K562 (cell line): ENCODE data around the gene CCNB1IP1. TPM values are rescaled to one million over a fixed set of nuclear protein-coding genes. Genes with fewer than 3 reads are reported as not detected.

ENCODE experiments used
- BRF1 ChIP-seq: IDR thresholded peaks from 3 replicates; pipeline ENCODE4 v1.6.1; 2011; ENCODE audit warnings: borderline replicate concordance, mild to moderate bottlenecking; ENCODE audit not compliant: insufficient read length; ENCODE audit errors: extremely low read depth
- CHD1 ChIP-seq: fragments of 200-600 bp; sonication (generic); IDR thresholded peaks from one replicate; pipeline ENCODE4 v1.6.1; 2012; ENCODE audit warnings: mild to moderate bottlenecking, moderate library complexity, low read length, inconsistent platforms
- FOXJ3 ChIP-seq: sonication (generic); formaldehyde crosslinking; IDR thresholded peaks from 2 replicates; pipeline ENCODE4 v1.4.0; 2020; ENCODE audit warnings: mild to moderate bottlenecking, missing genetic modification reagents
- FOXK2 ChIP-seq, 2 experiments: fragments of 450-650 bp; IDR thresholded peaks in 1 of 2; conservative IDR thresholded peaks in 1 of 2; 2 replicates each; pipeline ENCODE4 v1.6.1; 2016; ENCODE audit warnings: low read depth in 2 of 2, mild to moderate bottlenecking in 1 of 2
- KDM2B ChIP-seq: fragments of 250-450 bp; sonication (Bioruptor Pico); IDR thresholded peaks from 2 replicates; pipeline ENCODE4 v1.8.0; 2021; ENCODE audit warnings: mild to moderate bottlenecking, moderate library complexity
- PTBP1 ChIP-seq: fragments of 200-400 bp; formaldehyde crosslinking; IDR thresholded peaks from 2 replicates; pipeline ENCODE4 v1.6.1; 2017; ENCODE audit warnings: low read depth, low read length
- RERE ChIP-seq: sonication (generic); formaldehyde crosslinking; IDR thresholded peaks from 2 replicates; pipeline ENCODE4 v1.8.0; 2023; ENCODE audit warnings: missing genetic modification reagents, mild to moderate bottlenecking, borderline replicate concordance
- RNF2 ChIP-seq: sonication (generic); IDR thresholded peaks from 2 replicates; pipeline ENCODE4 v1.6.1; 2016
- SNAPC5 ChIP-seq: fragments of 250-450 bp; sonication (Bioruptor Pico); IDR thresholded peaks from 2 replicates; pipeline ENCODE4 v1.8.0; 2021; ENCODE audit warnings: moderate library complexity, mild to moderate bottlenecking, inconsistent platforms
- TCFL5 ChIP-seq: fragments of 250-450 bp; sonication (Bioruptor Pico); conservative IDR thresholded peaks from 2 replicates; pipeline ENCODE4 v1.6.1; 2021; ENCODE audit warnings: mild to moderate bottlenecking, moderate library complexity, matching md5 sums
- TRIM28 ChIP-seq: fragments of 450-650 bp; IDR thresholded peaks from 2 replicates; pipeline ENCODE4 v1.6.1; 2017
- ZC3H4 ChIP-seq: sonication (generic); formaldehyde crosslinking; IDR thresholded peaks from 2 replicates; pipeline ENCODE4 v1.9.0; 2021; ENCODE audit warnings: missing genetic modification reagents, borderline replicate concordance
- ZNF3 ChIP-seq: fragments of 250-450 bp; sonication (Bioruptor Pico); IDR thresholded peaks from 2 replicates; pipeline ENCODE4 v1.5.0; 2021; ENCODE audit warnings: mild to moderate bottlenecking, moderate library complexity
- ZNF785 ChIP-seq: fragments of 250-450 bp; sonication (Bioruptor Pico); IDR thresholded peaks from 2 replicates; pipeline ENCODE4 v1.4.0; 2020; ENCODE audit warnings: mild to moderate bottlenecking
- ZSCAN32 ChIP-seq: fragments of 450-650 bp; formaldehyde crosslinking; IDR thresholded peaks from 2 replicates; pipeline ENCODE4 v1.4.0; 2020; ENCODE audit warnings: mild to moderate bottlenecking, moderate library complexity
- ZZZ3 ChIP-seq: fragments of 450-650 bp; IDR thresholded peaks from 2 replicates; pipeline ENCODE4 v1.6.1; 2016; ENCODE audit warnings: antibody characterized with exemption, mild to moderate bottlenecking, moderate library complexity
- polyA plus RNA-seq, 8 experiments: library from polyadenylated mRNA; depleted of rRNA in 4 of 8; stranded (reverse) in 5 of 8; unstranded in 3 of 8; fragments of >200 nt; fragmentation: Nextera tagmentation in 2 of 8; fragmentation: Illumina TruSeq in 1 of 8; extraction: Ambion mirVana in 2 of 8; extraction: Trizol in 1 of 8; gene quantifications; 2 replicates each; pipeline versions ENCODE4 v1.2.1 to v1.2.3, GENCODE V29; 2011 to 2014; ENCODE audit warnings: inconsistent platforms in 1 of 8, missing spikeins in 1 of 8
- total RNA-seq, 7 experiments: library from RNA; depleted of rRNA in 6 of 7; stranded (reverse); fragments of >200 nt in 6 of 7; fragmentation: Illumina TruSeq in 2 of 7; extraction: Trizol in 2 of 7; gene quantifications; 2 replicates each; pipeline versions ENCODE4 v1.2.1 to v1.2.3, GENCODE V29; 2011 to 2021; ENCODE audit warnings: low replicate concordance in 1 of 7
- TF ChIP-seq, protein P1 (sequence below): sonication (generic); formaldehyde crosslinking; IDR thresholded peaks from 2 replicates; pipeline ENCODE4 v1.8.1; 2023; ENCODE audit warnings: mild to moderate bottlenecking, missing genetic modification reagents
- TF ChIP-seq, protein P2 (sequence below): sonication (generic); formaldehyde crosslinking; IDR thresholded peaks from 2 replicates; pipeline ENCODE4 v1.8.0; 2022; ENCODE audit warnings: mild to moderate bottlenecking, missing genetic modification reagents

The CCNB1IP1 gene
- total and polyA plus RNA-seq, 9 of the 15 experiments (the other 6 are each of a cell fraction or from before 2014, with no cell fraction given), result 51.8 to 152 (median 81.0) TPM

- TF ChIP-seq PTBP1, result no peak
- TF ChIP-seq ZNF3 (CRISPR knock-in tag), result no peak
- TF ChIP-seq, protein P1, sequence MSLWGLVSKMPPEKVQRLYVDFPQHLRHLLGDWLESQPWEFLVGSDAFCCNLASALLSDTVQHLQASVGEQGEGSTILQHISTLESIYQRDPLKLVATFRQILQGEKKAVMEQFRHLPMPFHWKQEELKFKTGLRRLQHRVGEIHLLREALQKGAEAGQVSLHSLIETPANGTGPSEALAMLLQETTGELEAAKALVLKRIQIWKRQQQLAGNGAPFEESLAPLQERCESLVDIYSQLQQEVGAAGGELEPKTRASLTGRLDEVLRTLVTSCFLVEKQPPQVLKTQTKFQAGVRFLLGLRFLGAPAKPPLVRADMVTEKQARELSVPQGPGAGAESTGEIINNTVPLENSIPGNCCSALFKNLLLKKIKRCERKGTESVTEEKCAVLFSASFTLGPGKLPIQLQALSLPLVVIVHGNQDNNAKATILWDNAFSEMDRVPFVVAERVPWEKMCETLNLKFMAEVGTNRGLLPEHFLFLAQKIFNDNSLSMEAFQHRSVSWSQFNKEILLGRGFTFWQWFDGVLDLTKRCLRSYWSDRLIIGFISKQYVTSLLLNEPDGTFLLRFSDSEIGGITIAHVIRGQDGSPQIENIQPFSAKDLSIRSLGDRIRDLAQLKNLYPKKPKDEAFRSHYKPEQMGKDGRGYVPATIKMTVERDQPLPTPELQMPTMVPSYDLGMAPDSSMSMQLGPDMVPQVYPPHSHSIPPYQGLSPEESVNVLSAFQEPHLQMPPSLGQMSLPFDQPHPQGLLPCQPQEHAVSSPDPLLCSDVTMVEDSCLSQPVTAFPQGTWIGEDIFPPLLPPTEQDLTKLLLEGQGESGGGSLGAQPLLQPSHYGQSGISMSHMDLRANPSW (CRISPR knock-in tag), result no peak
- peak in 1 of 2 experiments; percentile 43; a peak in 2 of 4 replicates for TF ChIP-seq FOXK2 (conservative IDR thresholded peaks at IDR 0.05 in 1 of 2, IDR thresholded peaks at IDR 0.05 in 1 of 2; ENCODE audit: low read depth in 2 of 2)
- no peak for TF ChIP-seq RERE (CRISPR knock-in tag)
- TF ChIP-seq BRF1, result no peak
- TF ChIP-seq, protein P2, sequence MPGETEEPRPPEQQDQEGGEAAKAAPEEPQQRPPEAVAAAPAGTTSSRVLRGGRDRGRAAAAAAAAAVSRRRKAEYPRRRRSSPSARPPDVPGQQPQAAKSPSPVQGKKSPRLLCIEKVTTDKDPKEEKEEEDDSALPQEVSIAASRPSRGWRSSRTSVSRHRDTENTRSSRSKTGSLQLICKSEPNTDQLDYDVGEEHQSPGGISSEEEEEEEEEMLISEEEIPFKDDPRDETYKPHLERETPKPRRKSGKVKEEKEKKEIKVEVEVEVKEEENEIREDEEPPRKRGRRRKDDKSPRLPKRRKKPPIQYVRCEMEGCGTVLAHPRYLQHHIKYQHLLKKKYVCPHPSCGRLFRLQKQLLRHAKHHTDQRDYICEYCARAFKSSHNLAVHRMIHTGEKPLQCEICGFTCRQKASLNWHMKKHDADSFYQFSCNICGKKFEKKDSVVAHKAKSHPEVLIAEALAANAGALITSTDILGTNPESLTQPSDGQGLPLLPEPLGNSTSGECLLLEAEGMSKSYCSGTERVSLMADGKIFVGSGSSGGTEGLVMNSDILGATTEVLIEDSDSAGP, result no peak
- TF ChIP-seq CHD1, result no peak
- TF ChIP-seq KDM2B (CRISPR knock-in tag), result no peak
- no peak for TF ChIP-seq TRIM28
- no peak for TF ChIP-seq ZC3H4
- TF ChIP-seq SNAPC5 (CRISPR knock-in tag), result no peak
- no peak for TF ChIP-seq ZNF785
- TF ChIP-seq FOXJ3 (CRISPR knock-in tag), result no peak
- TF ChIP-seq ZSCAN32 (CRISPR knock-in tag), result no peak
- no peak for TF ChIP-seq TCFL5 (CRISPR knock-in tag)
- no peak for TF ChIP-seq ZZZ3
- TF ChIP-seq RNF2, result no peak
These were observed at the start of gene CCNB1IP1 (continued) for GRCh38 chr14:20332788-20333493.
